KMS-11 (cell line): ENCODE data around the gene TRIM33.

Experiments
- H2AFZ ChIP-seq: fragments of 200-600 bp; sonication (generic); 2 replicates; pipeline ENCODE4 v1.6.1; 2016; ENCODE audit warnings: antibody characterized with exemption, mixed run types, low read depth
- H3K27ac ChIP-seq: fragments of 200-600 bp; sonication (generic); 2 replicates; pipeline ENCODE4 v1.6.1; 2016; ENCODE audit warnings: mild to moderate bottlenecking, mixed run types
- H3K27me3 ChIP-seq: fragments of 200-600 bp; sonication (generic); 2 replicates; pipeline ENCODE4 v1.6.1; 2017; ENCODE audit warnings: mild to moderate bottlenecking, low read depth, mixed run types, moderate library complexity; ENCODE audit not compliant: insufficient read depth
- H3K36me3 ChIP-seq: fragments of 200-600 bp; sonication (generic); 2 replicates; pipeline ENCODE4 v1.6.1; 2017; ENCODE audit warnings: mild to moderate bottlenecking, mixed run types; ENCODE audit not compliant: insufficient read depth
- H3K4me1 ChIP-seq: fragments of 200-600 bp; sonication (generic); 2 replicates; pipeline ENCODE4 v1.6.1; 2016; ENCODE audit warnings: mild to moderate bottlenecking, low read depth, mixed run types; ENCODE audit not compliant: poor library complexity, severe bottlenecking
- H3K4me2 ChIP-seq: fragments of 200-600 bp; sonication (generic); 2 replicates; pipeline ENCODE4 v1.7.0; 2016; ENCODE audit warnings: mild to moderate bottlenecking, mixed run types
- H3K4me3 ChIP-seq: fragments of 200-600 bp; sonication (generic); IDR thresholded peaks from 2 replicates; pipeline ENCODE4 v1.6.1; 2017; ENCODE audit warnings: low read depth, low read length, mixed read lengths; ENCODE audit not compliant: insufficient read depth
- H3K79me2 ChIP-seq: fragments of 200-600 bp; sonication (generic); 2 replicates; pipeline ENCODE4 v1.6.1; 2016; ENCODE audit warnings: low read depth, mixed run types; ENCODE audit not compliant: insufficient read depth
- H3K9ac ChIP-seq: fragments of 200-600 bp; sonication (generic); 2 replicates; pipeline ENCODE4 v1.6.1; 2016; ENCODE audit warnings: mild to moderate bottlenecking, mixed run types
- H4K20me1 ChIP-seq: fragments of 200-600 bp; sonication (generic); 2 replicates; pipeline ENCODE4 v1.6.1; 2016; ENCODE audit warnings: mild to moderate bottlenecking, mixed run types; ENCODE audit not compliant: insufficient read depth
- TF ChIP-seq, protein P1 (sequence below): fragments of 200-600 bp; sonication (generic); conservative IDR thresholded peaks from 2 replicates; pipeline ENCODE4 v1.6.1; 2017; ENCODE audit warnings: low read depth, mild to moderate bottlenecking, antibody characterized with exemption, low read length, moderate library complexity, mixed read lengths

TRIM33 gene

DNA sequence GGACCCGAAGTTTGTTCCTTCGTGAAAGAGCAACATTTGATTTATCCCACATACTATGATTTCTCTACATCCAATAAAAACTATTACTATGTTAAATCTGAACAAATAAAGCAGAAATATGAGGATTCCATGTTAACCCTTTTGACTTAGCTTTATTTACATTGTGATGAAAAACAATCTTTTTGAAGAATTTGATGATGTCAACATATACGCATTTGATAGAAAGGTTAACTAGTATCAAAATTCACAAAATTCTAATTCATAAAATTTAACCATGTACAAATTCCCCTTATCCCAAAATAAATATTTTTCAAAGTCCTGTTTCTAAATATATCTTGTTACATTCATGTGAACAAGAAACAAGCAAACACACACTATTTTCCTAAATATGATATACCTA is 74.2 kb downstream of the TRIM33 start:
- Histone ChIP-seq H3K4me1 (no peaks in the 10 kb centered on the region), H3K27ac (no peak overlapping the region), H3K79me2 (no peaks in the 10 kb centered on the region; the same call in 1 of the 2 replicates), H3K4me2 (no peak overlapping the region), H3K36me3 (no peaks in the 10 kb centered on the region), H2AFZ (no peak overlapping the region), H4K20me1 (no peaks in the 10 kb centered on the region), H3K4me3 (no peak overlapping the region), H3K27me3 (no peaks in the 10 kb centered on the region), H3K9ac (no peak overlapping the region)
- TF ChIP-seq, protein P1, sequence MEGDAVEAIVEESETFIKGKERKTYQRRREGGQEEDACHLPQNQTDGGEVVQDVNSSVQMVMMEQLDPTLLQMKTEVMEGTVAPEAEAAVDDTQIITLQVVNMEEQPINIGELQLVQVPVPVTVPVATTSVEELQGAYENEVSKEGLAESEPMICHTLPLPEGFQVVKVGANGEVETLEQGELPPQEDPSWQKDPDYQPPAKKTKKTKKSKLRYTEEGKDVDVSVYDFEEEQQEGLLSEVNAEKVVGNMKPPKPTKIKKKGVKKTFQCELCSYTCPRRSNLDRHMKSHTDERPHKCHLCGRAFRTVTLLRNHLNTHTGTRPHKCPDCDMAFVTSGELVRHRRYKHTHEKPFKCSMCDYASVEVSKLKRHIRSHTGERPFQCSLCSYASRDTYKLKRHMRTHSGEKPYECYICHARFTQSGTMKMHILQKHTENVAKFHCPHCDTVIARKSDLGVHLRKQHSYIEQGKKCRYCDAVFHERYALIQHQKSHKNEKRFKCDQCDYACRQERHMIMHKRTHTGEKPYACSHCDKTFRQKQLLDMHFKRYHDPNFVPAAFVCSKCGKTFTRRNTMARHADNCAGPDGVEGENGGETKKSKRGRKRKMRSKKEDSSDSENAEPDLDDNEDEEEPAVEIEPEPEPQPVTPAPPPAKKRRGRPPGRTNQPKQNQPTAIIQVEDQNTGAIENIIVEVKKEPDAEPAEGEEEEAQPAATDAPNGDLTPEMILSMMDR = no peak

DNA sequence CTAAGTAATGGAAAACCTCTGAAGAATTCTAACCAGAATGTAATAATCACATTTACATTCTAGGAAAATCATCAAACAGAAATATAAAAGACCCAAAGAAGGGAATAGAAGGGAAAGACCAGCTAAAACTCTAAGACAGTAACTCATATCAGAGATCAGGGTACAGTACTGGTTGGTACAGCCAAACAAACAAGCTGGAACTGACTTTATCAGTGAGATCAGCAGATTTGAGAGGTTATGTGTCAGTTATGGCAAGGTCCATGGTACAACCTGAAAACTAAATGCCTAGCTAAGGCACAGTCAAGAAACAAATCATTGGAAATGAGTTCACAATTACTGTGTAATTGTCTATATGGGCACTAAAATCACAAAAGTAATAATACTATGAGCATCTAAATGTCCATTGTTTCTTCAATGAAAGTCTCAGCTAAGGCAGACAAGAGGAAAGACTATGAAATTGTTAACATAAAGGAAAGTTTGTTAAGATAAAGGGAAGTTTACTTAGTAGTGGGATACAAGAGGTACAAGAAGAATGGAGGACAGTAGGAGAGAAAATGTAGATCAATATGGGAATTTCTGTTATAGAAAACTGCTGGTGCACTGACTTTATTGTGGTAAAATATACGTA is 75.8 kb downstream of the TRIM33 start:
- no peaks in the 10 kb centered on the region for H3K36me3 ChIP-seq
- H3K9ac ChIP-seq = no peak overlapping the region
- no peaks in the 10 kb centered on the region for H3K27me3 ChIP-seq
- no peaks in the 10 kb centered on the region for H3K4me1 ChIP-seq
- no peak overlapping the region for H3K27ac ChIP-seq
- no peaks in the 10 kb centered on the region; the same call in 1 of the 2 replicates for H3K79me2 ChIP-seq
- H3K4me3 ChIP-seq = no peak overlapping the region
- TF ChIP-seq, protein P1 = no peak
- no peak overlapping the region for H2AFZ ChIP-seq
- no peak overlapping the region for H3K4me2 ChIP-seq
- no peaks in the 10 kb centered on the region for H4K20me1 ChIP-seq

DNA sequence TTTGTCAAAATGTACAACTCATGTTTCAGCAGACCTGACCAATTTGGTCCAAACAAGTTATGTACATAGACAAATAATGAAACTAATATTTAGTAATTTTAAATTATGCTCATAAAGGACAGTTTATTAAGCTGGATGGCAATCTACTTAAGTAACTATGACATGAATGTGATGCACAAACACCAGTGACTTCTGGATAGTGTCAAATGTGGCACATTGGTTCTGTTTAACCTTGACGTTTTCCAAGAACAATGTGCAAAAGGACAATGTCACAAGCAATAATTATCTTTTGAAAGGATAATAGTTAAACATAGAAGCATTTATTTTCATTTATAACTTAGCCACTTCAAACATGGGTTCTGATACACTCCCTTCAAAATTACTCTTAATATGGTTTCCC is 80.0 kb downstream of the TRIM33 start:
- TF ChIP-seq, protein P1 = no peak
- Histone ChIP-seq H4K20me1 (no peaks in the 10 kb centered on the region), H3K4me2 (no peak overlapping the region), H3K79me2 (no peaks in the 10 kb centered on the region), H3K27ac (no peak overlapping the region), H3K36me3 (no peaks in the 10 kb centered on the region), H3K4me3 (no peak overlapping the region), H3K4me1 (no peaks in the 10 kb centered on the region), H3K9ac (no peak overlapping the region), H3K27me3 (no peaks in the 10 kb centered on the region), H2AFZ (no peak overlapping the region)

DNA sequence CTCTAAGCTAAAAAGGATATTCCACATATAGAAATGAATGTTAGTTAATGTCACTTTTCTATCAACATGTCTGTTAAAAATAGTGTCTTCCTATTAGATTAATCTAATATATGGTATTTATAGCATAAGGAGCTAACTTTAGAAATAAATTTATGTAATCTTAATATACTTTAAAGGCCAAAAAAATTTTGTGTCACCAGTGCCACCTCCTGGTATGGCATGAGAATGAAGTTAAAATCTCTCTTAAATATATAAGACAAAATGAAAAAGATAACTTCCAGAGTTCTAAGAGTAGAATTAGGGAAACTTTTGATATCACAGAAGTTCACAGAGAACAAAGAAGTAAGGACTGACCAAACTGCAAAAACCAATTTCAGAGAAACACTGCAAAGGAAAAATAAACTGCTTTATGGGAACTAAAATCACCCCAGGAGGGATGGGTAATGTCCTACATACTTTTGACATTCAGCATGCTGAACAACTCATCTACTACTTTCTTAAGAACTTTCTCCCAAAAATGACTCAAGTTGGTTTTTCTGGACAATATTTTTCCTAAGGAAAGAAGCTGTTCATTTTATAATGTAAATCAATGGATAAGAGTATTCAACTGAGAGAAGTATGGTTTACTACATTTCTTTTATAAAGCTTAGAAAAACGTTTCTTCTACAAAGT is 82.8 kb downstream of the TRIM33 start:
- H3K79me2 ChIP-seq = no peaks in the 10 kb centered on the region

More for the DNA sequence above, 82.8 kb downstream of the TRIM33 start:
- Histone ChIP-seq H3K9ac (no peak overlapping the region), H3K36me3 (no peaks in the 10 kb centered on the region), H4K20me1 (no peaks in the 10 kb centered on the region), H3K4me2 (no peak overlapping the region), H3K4me3 (no peak overlapping the region), H3K4me1 (no peaks in the 10 kb centered on the region), H3K27ac (no peak overlapping the region), H2AFZ (no peak overlapping the region), H3K27me3 (no peaks in the 10 kb centered on the region)
- TF ChIP-seq, protein P1 = no peak; the same call in 1 of the 2 replicates
